NCI-H524 treated with DMSO at 0.1 percent for 48 hours (cell line): Measurements from ENCODE around the gene LYSMD4.
A peak's percentile ranks its signal among the peaks of the same experiment; 100 is the strongest.

Experiments
- DNase-seq: peaks from one replicate; lab custom pipeline; 2025; lab: John Stamatoyannopoulos, UW

LYSMD4 gene

DNA sequence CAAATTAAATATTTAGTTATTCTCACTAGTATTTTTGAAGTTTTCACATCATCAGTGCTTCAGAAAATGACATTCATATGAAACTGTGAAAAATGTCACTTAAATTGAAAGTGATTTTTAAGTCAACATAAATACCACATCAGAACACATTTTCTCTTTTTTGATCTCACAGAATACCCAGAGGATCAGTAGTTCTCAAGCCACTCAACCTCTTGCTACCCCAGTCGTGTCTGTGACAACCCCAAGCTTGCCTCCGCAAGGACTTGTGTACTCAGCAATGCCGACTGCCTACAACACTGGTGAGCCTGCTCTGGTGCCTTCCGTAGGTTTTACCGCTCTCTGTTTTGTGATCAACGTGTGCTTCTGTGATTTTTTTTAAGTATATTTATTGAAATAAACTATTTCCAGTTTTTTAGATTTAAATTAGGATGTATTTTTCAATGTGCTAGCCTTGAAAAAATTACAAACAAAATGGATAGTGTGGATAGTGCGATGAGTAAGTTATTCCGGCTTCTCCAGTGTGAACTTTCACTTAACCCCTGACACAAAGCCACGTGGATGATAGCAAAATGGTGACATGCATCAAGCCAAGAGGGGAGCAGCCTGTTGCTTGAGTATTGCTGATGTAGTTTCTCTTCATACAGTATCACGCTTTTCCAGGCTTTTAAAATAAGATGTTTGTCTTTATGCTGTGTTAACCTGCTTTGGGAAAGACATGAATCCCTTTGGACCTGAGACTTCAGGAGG is 26.5 kb downstream of the LYSMD4 start:
- no peak for DNase-seq

DNA sequence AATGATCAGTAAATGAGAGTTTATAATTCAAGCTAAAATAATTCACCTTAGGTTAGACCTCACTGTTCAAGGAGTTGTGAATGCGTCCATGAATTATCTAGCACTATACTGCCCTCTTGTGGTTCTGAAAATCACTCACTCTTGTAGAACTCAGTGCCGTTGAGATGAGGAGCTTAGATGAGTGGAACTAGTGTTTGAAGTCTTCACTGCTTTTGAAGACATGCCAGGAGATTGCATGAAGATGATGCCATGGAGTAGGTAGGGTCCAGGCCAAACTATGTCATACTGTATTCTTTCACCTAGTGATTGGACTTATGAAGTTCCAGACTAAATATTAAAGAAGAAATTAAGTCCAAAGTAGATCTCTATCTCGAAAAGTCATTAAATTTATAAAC is 28.8 kb downstream of the LYSMD4 start:
- DNase-seq = peak; percentile 55

DNA sequence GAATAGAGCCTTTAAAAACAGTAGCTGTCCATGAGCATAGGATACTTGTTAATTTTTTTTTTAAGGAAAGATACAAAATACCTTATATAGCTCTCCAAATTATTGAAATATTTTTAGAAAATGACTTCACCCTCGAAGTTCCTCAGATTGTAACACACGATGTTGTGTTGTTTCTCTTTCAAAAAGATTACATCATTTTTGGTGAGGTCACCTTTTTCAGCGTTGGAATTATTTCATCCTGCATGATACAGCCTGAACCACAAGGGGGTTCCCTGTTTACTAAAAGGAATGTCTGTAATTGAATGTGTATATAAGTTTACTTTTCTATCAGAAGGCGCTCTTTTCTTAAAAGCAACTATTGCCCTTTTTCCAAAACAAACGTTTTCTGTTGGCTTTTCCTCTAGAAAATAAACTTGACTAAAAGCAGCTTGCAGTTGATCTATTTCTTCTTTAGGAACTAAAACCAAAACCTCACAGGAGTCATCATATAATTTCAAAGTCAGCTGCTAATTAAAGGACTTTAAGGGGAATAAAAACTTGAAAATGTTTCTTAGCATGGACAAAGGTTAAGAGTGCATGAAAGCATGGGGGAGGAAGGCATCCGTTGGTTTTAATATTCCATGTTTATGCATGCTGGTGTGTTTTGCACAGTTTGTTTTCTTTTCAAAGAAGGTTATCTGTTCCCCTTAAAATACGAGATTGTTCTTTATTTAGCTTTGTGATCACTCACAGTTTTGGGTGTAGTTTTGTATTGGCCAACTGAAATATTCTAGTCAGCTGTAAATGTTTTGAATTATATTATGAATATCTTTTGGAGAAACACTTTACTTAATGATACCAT is 29.4 kb downstream of the LYSMD4 start:
- DNase-seq = no peak

DNA sequence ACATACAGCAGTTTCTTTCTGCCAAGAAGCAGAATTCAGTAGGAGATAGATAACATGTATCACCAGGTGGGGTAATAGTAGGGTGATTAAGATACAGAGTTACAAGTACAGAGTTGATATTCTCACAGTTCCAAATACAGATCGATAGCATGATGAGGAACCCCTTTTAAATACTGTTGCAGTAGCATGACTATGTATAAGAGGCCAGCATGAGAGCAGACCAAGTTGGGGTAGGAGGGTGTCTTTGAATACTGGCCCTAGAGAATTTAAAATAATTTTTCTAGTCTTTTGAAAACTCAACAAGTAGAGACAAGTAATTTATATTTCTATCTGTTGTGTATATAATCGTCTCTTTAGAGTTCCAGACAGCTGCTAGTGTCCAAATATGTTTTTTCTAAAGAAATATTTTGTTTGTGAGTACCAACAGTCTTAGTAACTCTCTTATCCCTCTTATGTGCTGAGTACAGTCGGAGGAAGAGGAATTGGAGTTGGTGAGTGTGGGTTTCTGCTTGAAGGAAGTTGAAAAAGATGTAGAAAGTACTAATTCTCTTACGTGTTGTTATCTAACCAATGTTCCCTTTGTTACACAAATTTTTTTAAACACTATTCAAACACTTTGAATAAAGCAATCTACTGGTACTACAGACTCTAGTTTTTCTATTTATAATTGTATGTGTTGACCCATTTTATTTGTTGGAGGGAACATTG is 30.2 kb downstream of the LYSMD4 start:
- DNase-seq = no peak

DNA sequence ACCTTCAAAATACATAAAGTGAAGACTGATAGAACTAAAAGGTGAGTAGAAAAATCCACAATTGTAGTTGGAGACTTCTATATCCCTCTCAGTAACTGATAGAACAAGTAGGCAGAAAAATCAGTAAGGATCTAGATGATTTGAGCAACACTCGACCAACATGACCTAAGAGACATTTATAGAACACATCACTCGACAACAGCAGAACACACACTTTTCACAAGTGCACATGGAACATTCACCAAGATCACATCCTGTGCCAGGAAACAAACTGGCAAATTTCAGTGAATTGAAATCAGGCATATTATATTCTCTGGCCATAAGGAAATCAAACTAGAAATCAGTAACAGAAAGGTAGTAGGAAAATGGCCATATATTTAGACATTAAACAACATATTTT is 37.1 kb downstream of the LYSMD4 start:
- no peak for DNase-seq

DNA sequence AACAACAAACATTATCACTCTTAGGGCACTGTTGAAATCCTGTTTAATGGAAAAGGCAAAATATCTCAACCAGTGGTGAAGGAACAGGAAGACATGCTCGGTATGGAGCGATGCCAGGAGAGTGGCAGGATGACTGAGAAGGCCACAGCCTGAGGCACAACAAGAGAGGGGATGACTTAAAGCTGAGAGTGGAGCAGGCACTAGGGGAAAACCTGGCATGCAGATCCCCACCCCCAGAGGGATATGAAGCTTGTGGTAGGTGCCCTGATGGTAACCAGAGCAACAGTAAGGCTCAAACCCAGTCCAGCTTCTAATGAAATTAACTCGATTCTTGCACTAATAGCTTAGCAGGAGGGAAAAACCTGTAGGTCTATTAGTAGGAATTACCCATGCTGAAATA is 40.4 kb downstream of the LYSMD4 start:
- no peak for DNase-seq

DNA sequence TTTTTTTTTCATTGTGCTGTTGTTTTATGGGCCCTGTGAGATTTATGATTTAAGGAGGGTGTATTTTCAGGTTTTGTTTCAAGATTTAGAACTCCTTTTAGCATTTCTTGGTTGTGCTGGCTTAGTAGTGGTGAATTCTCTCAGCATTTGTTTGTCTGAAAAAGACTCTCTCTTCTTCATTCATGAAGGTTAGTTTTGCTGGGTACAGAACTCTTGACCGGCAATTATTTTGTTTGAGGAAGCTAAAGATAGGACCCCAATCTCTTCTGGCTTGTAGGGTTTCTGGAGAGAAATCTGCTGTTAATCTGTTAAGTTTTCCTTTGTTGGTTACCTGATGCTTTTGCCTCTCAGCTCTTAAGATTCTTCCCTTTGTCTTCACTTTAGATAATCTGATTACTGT is 46.9 kb downstream of the LYSMD4 start:
- DNase-seq = no peak

DNA sequence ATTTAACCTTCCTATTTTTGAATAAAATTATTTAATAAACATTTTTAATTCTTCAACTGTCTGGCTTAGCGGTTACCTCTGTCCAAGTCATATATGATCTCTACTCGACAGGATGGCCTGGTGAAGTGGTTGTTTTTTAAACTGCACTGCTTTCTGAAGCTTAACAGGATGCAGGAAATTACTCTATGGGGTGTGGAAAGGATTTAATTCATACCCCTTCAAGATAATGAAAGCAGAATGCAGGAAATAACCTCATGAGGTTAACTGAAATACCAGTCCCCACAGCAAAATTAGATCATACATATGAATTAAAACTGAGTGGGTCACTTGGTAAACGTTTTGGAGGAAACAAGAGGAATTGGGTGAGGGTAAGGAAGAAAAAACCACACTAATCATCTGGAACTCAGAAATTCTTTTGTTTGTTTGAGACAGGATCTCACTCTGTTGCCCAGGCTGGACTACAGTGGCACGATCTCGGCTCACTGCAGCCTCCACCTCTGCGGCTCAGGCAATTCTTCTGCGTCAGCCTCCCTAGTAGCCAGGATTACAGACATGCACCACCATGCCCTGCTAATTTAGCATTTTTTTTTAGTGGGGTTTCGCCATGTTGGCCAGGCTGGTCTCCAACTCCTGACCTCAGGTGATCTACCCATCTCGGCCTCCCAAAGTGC is 50.1 kb downstream of the LYSMD4 start:
- DNase-seq = no peak

DNA sequence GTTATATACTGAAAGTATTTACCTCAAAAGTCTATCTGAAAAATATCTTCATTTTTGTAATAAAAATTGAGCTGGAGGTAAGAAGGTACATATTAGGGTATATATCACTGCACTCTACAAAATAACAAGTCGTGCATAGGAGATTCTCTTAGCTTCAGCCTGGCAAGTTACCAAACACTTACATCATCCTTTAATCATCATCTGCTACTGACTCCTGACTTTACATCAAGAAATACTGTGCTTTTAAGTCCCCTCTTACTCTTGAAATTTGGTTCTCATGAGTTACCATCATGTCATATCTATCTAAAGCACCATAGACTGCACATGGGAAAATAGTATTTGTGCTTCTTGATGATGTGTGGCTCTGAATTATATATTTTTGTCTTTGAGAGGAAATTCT is 50.8 kb downstream of the LYSMD4 start:
- no peak for DNase-seq

DNA sequence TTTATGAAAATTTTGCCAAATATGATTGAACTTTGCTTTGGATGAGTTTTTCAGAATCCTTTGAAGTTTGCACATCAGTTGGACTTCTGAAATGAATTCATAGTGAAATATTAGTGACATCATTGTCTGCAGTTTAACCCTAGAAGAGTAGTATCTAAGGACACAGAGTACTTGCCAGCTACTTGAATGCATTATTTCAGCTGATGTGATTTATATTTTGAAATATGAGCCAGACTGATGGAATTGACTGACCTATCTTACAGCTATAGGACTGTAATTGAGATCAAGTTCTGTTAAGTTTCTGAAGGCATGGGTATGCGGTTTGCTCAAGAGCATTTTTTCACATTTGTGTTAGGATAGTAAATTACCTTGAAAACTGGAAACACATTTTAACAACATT is 51.2 kb downstream of the LYSMD4 start:
- DNase-seq = no peak

DNA sequence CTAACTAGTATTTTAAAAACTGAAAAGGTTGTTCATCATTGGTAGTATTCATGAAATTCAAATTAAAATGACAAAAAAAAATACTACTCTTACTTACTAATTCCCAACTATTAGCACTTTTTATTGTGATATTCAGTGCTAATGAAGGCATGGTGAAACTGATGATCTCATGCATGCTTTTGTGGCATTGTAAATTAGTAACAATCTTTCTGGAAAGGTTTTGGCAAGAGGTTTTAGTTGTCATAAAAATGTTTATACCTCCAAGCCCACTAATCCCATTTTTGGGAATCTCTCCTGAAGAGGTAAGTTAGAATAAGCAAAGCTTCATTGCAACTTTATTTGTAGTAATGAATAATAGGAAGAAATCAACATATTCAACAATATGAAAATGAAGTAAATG is 53.0 kb downstream of the LYSMD4 start:
- DNase-seq = no peak

DNA sequence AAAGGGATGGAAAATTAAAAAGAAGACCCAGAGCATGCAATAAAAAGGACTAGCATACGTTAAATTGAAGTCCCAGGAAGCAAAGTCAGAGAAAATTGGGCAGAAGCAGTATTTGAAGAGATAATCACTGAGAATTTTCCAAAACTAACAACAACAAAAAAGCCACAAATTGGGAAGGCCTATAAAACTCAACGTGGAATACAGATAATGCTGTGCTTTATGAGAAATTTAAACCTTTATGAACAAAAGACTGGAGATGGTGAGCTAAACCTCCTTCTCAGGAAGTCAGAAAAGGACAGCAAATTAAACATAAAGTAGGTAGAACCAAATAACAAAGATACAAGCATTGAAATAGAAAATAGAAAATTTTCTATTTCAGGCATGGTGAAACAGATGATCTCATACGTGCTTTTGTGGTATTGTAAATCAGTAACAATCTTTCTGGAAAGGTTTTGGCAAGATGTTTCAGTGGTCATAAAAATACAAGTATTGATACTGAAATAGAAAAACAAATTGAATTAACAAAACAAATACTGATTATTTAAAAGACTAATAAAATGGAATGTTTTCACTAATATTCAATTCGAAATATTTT is 55.6 kb downstream of the LYSMD4 start:
- DNase-seq = no peak
